Astrocyte of the spinal cord (primary cell): ENCODE data around the gene TMEM69.
A peak's percentile ranks its signal among the peaks of the same experiment; 100 is the strongest.
"Not testable (repeated sequence)": the region's sequence is repeated elsewhere in the genome, so short reads cannot be mapped to it uniquely, and the experiment has no call there.

Experiments
- DNase-seq: peaks from one replicate; pipeline ENCODE4 v3.0.0; 2011; ENCODE audit warnings: low read depth, low spot score
- H3K4me3 ChIP-seq: 2 replicates; pipeline ENCODE4 v1.5.1; 2011; ENCODE audit warnings: low read depth, mild to moderate bottlenecking, low read length, moderate library complexity
- in situ Hi-C: cut with HindIII; loops from 2 replicates; pipeline ENCODE4 v1.10.0; 2017; ENCODE audit warnings: low sequenced_read_pairs
- TF ChIP-seq, protein P1 (sequence below): IDR thresholded peaks from 2 replicates; pipeline ENCODE4 v1.5.1; 2012; ENCODE audit warnings: low read depth, mild to moderate bottlenecking, low read length, inconsistent platforms

Gene TMEM69

DNA sequence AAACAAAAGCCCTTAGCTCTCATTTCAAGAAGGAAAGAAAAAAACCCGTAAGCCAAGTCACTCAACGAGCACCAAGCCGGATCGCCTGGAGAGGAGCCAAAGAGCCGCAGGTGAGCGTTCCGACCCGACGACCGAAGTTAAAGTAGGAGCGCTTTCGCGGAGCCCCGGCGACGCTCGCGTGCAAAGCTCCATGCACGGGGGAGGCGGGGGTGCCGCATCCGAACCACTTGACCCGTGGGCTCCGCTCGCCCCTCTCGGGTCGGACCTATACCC lies 2.0 kb upstream of the TMEM69 start:
- peak overlapping the region; percentile 95 for H3K4me3 ChIP-seq
- TF ChIP-seq, protein P1, sequence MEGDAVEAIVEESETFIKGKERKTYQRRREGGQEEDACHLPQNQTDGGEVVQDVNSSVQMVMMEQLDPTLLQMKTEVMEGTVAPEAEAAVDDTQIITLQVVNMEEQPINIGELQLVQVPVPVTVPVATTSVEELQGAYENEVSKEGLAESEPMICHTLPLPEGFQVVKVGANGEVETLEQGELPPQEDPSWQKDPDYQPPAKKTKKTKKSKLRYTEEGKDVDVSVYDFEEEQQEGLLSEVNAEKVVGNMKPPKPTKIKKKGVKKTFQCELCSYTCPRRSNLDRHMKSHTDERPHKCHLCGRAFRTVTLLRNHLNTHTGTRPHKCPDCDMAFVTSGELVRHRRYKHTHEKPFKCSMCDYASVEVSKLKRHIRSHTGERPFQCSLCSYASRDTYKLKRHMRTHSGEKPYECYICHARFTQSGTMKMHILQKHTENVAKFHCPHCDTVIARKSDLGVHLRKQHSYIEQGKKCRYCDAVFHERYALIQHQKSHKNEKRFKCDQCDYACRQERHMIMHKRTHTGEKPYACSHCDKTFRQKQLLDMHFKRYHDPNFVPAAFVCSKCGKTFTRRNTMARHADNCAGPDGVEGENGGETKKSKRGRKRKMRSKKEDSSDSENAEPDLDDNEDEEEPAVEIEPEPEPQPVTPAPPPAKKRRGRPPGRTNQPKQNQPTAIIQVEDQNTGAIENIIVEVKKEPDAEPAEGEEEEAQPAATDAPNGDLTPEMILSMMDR: no peak
- DNase-seq: no peak
- in situ Hi-C loops: no loop called here

DNA sequence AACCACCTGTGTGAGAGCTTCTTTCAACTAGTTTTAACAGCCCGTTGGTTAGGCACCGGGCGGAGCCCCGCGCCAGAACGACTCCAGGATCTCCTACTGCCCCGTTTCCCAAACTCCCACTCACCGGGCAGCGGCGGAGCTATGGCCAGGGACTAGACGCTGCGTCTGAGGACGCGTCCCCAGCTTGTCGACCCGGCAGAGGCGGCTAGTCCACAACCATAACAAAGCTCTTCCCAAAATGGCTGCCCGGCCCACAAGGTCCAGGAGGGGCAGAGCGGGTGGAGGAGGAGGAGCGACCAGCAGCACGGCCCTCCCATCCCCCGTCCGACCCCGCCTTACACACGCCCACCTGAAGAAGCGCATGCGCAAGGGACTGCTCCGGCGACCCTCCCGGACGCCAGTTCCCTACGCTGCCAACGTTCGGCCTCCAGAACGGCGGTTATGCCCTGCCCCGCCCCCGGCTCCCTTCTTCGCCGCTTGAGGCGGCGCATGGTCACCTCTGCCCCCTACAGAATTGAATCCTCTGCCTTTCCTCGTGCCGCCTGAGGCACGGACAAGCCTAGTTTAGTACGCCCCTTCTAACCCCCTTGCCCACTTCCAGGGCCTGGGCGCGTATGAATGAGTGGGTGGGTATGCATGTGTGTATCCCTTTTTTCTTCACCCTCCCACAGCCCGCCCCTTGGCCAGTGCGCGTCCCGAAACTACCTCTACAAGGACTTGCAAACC lies 1.5 kb upstream of the TMEM69 start, which contains the start of gene GPBP1L1:
Gene GPBP1L1, minus strand, starts transcription at position 246 of the 726 bp plus-strand sequence. CDS start 27,446 bp downstream, outside the sequence.
- TF ChIP-seq, protein P1: no peak
- DNase-seq: peak; percentile 97
- peak within 1 kb of the TSS; percentile 95 for H3K4me3 ChIP-seq
- in situ Hi-C loops: no loop called here

DNA sequence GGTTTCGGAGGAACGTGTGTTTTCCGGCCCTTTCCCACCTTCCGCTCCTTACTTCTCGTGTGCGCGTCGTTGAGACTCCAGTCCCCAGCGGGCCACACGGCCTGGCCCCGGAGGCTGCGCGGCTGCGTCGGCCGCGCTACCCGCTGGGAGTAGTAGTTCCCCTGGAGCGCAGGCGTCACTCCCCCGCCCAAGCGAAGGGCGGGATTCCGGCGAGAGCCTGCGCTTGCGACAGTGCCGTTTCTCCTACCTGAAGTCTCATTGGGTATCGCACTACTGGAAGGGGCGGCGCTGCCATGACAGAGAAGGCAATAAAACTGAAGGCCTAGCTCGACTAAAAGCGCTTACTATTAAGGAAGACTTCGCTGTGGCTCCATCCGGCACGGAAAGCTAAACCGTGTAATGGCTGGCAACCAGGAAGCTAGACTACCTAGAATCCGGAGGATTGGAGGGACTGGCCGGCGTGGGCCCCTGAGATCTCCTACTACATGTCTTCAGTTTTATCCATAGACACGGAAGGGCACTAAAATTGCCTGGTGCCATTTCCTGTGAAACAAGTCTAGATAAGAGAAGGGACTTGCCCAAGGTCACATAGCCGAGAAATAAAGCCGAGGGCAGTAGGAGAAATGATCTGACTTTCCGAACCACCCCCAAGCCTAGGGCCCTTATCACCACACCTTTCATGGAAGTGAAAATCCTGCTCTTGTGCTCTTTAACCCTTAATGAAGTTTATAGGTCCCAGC lies 797 bp upstream of the TMEM69 start:
- peak overlapping the region; percentile 95 for H3K4me3 ChIP-seq
- TF ChIP-seq, protein P1: no peak
- peak; percentile 99 for DNase-seq
- in situ Hi-C loops: no loop called here

DNA sequence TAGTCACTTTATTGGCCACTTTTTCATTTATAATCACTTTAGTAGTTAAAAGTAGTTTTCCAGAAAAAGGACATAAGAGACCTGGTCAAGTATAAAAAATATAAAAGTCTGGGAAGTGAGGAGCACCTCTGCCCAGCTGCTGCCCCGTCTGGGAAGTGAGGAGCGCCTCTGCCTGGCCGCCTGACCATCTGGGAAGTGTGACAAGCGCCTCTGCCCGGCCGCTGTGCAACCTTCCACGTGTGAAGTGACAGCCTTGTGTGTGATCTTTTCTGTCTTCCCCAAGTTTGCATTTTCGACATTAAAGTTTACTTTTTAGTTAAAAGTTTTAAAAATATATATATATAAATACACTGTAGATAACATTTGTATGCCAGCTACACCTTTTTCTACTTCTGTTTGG lies 5.8 kb downstream of the TMEM69 start:
- in situ Hi-C loops, DNase-seq, H3K4me3 ChIP-seq: not testable (repeated sequence)

DNA sequence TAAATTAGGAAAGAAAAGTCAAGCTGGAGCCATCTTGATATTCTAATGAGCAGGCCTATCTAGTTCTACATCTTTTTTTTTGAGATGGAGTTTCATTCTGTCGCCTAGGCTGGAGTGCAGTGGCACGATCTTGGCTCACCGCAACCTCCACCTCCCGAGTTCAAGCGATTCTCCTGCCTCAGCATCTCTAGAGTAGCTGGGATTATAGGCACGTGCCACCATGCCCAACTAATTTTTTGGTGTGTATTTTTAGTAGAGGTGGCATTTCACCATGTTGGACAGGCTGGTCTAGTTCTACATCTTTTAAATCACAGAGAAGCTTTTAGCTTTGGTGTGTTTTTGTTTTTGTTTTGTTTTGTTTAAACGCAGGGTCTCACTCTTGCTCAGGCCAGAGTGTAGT lies 6.8 kb downstream of the TMEM69 start:
- in situ Hi-C loops: no loop called here
- TF ChIP-seq, protein P1: no peak
- DNase-seq: no peak
- H3K4me3 ChIP-seq: no peak overlapping the region

DNA sequence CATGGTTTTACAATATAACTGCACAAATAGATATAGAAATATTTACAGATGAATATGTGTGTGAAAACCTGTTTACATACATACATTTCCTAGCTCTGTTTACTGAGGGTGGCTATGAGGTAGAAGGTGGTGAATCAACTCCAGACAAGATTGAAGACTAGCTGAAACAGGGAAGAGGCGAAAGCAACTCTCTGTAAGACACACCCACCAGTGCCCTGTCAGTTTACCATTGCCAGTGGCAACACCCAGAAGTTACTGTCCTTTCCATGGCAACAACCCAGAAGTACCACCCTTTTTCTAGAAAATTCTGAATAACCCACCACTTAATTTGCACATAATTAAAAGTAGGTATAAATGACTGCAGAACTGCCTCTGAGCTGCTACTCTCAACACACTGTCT lies 16.7 kb downstream of the TMEM69 start:
- TF ChIP-seq, protein P1: no peak
- in situ Hi-C loops: no loop called here
- H3K4me3 ChIP-seq: no peak overlapping the region
- no peak for DNase-seq

DNA sequence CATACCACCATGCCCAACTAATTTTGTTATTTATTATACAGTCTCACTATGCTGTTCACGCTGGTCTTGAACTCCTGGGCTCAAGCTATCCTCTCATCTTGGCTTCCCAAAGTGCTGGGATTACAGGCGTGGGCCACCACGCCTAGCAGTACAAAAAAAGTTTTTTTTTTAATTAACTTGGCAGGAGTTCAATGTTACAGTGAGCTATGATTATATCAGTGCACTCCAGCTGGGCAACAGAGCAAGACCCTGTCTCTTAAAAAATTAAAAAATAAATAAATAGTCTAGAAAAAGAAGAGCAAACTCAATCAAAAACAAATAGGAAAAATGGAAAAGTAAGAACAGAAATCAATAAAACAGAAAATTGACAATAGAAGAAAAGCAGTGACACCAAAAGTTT lies 25.7 kb downstream of the TMEM69 start:
- in situ Hi-C loops: no loop called here
- H3K4me3 ChIP-seq: no peak overlapping the region
- no peak for DNase-seq
- TF ChIP-seq, protein P1: no peak
